GM18526 (cell line): Measurements from ENCODE around the gene POLR1A.

Source experiments
- POLR2A ChIP-seq: IDR thresholded peaks from 3 replicates; pipeline ENCODE4 v1.6.1; 2011; ENCODE audit not compliant: insufficient read length; ENCODE audit errors: extremely low read depth

POLR1A gene

DNA sequence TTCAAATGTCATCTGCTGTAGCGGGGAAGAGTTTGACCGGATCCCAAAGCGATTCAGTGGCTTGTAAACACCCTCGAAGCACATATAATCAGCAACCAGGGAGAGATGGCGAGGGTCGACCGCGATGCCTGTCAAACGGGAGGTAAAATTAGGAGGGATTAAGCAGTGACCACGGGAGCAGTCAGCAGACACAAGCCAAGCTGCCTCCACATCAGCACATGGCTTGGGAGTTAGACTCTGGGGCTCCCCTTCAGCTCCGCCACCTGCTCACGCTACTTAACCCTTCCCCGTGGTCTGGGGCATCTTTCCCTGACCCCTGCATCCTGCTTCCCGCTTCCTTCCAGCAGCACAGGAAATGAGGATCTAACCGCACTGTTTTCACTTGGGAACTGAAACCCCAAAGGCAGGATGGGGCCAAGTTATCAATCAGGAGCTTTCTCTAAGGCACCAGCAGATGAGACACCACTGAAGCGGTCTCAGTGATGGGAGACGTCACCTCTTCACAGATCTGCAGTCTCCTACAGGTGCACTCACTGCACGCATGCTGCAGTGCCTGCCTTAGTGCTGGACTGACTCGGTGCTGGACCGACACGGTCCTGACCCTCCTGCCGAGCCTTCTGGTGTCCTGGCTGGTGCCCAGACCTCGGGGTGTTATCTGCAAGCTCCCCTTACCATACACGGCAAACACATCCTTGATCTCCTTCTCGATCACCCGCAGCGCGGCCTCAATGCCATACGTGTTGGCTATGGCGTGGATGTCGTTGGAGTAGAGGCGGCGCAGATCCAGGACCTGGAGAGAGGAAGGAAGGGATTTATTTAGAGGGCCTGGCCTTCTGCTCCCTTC lies 77.5 kb downstream of the POLR1A start:
- TF ChIP-seq POLR2A, result no peak

GRCh38 chr2:86027196-86027921 lies 78.3 kb downstream of the POLR1A start:
- no peak for TF ChIP-seq POLR2A

- no peak for TF ChIP-seq POLR2A
Observed at GRCh38 chr2:86026744-86027065, 79.0 kb downstream of the POLR1A start.

DNA sequence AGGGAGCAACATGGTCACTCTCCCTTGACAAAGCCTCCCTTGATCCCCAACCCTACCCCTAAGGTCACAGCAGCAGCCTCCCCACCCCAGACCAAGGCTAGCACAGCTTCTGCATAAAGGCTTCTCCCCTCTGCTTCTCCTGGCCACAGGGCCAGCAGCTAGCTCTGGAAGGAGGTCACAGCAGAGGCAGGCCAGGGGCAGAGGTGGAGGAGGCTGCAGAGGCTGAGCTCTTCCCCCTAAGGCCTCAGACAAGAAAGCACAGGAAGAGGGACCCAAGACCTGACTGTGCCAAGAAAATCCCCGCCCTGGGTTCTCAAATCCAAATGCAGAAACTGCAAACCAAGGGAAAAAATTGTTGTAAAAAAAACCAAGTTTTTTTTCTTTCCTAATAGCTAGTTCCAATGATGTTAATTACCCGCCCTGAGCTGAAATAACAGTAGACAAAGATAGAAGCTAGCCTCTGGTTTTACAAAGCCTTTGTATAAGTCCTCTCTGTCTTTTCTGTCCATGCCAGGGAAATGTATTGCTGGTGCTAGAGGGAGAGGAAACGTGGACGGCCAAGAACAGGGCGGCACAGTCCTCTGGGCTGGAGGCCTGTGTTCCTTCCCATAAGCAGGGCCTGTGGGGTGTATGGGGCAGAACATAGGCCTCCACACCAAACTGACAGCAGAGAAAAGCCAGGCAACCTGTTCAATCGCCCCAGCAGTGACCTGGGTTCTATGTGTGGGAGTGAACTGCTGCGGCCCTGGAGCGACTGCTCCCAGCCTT lies 79.5 kb downstream of the POLR1A start:
- TF ChIP-seq POLR2A, result no peak

GRCh38 chr2:86025229-86025820 lies 80.4 kb downstream of the POLR1A start:
- no peak for TF ChIP-seq POLR2A

- TF ChIP-seq POLR2A, result no peak
Observed at GRCh38 chr2:86023366-86023712, 82.3 kb downstream of the POLR1A start.

DNA sequence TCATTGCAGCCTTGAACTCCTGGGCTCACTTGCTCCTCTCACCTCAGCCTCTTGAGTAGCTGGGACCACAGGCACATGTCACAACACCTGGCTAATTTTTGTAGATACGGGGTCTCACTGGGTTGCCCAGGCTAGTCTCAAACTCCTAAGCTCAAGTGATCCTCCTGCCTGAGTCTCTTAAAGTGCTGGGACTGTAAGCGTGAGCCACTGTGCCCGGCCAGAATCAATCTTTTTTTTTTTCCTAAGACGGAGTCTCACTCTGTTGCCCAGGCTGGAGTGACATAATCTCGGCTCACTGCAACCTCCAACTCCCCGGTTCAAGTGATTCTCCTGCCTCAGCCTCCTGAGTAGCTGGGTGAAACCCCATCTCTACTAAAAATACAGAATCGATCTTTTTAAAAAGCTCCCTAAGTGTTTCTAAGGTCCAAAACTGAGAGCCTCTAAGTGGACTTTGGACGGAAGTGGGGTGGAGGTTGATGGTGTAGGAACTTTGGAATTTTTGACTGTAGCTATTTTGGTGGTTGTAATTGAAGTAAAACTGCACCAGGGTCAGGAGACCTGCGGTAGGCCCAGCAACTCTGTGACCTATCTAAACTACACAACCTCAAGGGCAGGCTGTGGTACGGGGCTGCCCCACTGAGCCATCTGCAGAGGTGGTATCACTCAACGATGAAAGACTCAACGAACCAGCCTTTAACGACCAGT lies 82.9 kb downstream of the POLR1A start:
- TF ChIP-seq POLR2A, result no peak

GRCh38 chr2:86021396-86022378 lies 84.0 kb downstream of the POLR1A start:
- TF ChIP-seq POLR2A, result no peak

- TF ChIP-seq POLR2A, result no peak
Observed at GRCh38 chr2:86020984-86021383, 84.7 kb downstream of the POLR1A start.

GRCh38 chr2:86019121-86019520 lies 86.6 kb downstream of the POLR1A start:
- TF ChIP-seq POLR2A, result no peak

DNA sequence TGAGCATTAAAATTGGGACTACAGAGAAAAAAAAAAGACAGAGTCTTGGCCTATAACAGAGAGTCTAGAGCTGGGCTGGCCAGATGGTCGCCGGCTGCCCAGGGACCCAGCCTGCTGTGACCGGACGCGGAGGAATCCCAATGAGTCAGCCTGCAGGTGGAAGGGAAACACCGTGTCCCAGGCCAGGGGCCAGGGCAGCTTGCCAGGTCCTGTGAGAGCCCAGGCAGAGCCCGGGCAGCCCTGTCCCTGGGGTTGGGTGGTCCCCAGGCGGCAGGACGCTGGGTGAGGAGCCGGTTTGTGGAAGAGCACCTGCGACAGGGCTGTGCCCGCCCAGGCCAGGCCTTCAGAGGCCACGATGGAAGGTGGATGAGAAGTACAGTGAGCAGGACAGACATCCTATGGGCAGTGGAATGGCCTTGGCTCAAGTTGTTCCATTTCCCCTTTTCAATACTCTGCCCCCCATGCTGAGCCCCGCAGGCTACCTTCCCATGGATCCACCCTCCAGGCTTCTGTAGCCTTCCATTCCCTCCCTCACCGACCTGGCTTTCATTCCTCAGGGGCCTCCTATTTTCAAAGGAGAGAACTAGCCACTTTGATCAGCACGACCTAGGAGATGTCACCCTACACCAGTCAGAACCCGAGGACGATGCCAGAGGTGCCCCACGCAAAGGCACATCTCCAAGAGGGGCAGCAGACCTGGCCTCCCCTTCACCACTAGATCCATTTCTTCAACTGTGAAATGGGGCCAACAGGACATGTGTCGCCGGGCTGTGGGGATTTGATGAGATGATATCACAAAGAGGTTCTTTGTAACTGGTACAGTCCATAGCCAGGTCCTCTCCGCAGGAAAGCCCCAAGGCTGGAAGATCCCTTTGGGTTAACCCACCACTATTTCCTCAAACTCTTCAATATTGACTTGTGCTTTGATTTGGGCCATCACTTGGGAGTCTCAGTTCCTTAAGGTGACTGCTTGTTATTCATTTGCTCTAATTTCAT lies 87.5 kb downstream of the POLR1A start:
- no peak for TF ChIP-seq POLR2A

GRCh38 chr2:86016581-86016980 lies 89.1 kb downstream of the POLR1A start:
- TF ChIP-seq POLR2A, result no peak

DNA sequence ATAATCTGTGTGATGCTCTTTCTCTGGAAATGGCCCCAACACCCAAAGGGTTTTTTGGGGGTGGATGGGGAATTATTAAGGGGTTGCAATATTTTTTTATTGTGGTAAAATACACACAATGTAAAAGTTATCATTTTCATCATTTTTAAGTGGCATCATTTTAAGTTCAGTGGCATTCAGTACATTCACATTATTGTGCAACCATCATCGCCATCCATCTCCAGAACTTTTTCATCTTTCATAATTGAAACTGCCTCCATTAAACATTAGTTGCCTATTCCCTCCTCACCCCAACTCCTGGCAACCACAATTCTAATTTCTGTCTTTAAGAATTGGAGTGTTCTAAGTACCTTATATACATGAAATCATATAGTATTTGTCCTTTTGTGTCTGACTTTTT lies 90.0 kb downstream of the POLR1A start:
- no peak for TF ChIP-seq POLR2A

DNA sequence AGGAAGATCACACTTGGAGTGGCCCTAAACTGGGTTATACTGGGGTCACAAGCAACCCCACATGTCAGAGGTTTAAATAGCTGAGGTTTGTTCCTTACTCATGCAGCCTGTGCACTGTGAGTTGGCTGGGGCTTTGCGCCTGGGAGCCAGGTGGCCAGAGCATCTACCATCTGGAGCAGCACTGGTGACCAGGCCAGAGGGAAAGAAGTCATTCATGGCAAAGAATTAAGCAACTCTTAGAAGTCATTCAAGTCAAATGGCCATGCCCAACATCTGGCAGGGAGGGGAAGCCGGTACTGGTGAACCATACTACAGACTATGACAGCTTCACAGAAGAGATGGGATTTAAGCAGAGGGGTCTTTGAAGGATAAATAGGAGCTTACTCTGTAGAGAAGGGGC lies 90.7 kb downstream of the POLR1A start:
- TF ChIP-seq POLR2A, result no peak
